Glomerular endothelial cell (primary cell): ENCODE results near the gene MICAL2. TPM values are rescaled to one million over a fixed set of nuclear protein-coding genes. Genes with fewer than 3 reads are reported as not detected.

Experiments used
- DNase-seq: peaks from one replicate; pipeline ENCODE4 v3.0.0-alpha.2; 2011; ENCODE audit warnings: low read depth, low spot score; ENCODE audit errors: extremely low read depth
- total RNA-seq: library from RNA; depleted of rRNA; stranded (reverse); fragments of >200 nt; gene quantifications from 2 replicates; pipeline ENCODE4 v1.2.3, GENCODE V29; 2015

Gene MICAL2
- total RNA-seq, 1 donor from 2014 or later: 252 TPM

- no peak for DNase-seq
Measured at GRCh38 chr11:12295943-12296342, 185.6 kb downstream of the MICAL2 start.

- DNase-seq: no peak
Measured at GRCh38 chr11:12298610-12299009, 188.2 kb downstream of the MICAL2 start.

GRCh38 chr11:12301379-12301778 is 191.0 kb downstream of the MICAL2 start:
- DNase-seq: no peak

GRCh38 chr11:12303421-12304149 is 193.2 kb downstream of the MICAL2 start:
- DNase-seq: no peak

GRCh38 chr11:12306830-12307229 is 196.4 kb downstream of the MICAL2 start:
- no peak for DNase-seq

- no peak for DNase-seq
Measured at GRCh38 chr11:12312132-12312531, 201.7 kb downstream of the MICAL2 start.

Other genes with a start within 250 kb of the MICAL2 start
- gene DKK3, start 102.0 kb upstream of the MICAL2 start, total RNA-seq: 1,099 and 1,400 TPM in 2 replicates